Hematopoietic multipotent progenitor cell treated with erythropoietin and hydrocortisone succinate and interleukin-3 and kit ligand, for 17 days (in vitro differentiated cells): ENCODE measurements around the gene C2orf92.
"Not testable (repeated sequence)": the region's sequence is repeated elsewhere in the genome, so short reads cannot be mapped to it uniquely, and the experiment has no call there.

Experiments used
- DNase-seq: peaks from one replicate; pipeline ENCODE4 v3.0.0-alpha.2; 2015; ENCODE audit warnings: low spot score

Gene C2orf92

GRCh38 chr2:97660044-97660774, 9.3 kb upstream of the C2orf92 start:
- no peak for DNase-seq

GRCh38 chr2:97660775-97661389, 8.6 kb upstream of the C2orf92 start:
- no peak for DNase-seq

GRCh38 chr2:97661927-97662326, 7.6 kb upstream of the C2orf92 start:
- DNase-seq: no peak

DNA sequence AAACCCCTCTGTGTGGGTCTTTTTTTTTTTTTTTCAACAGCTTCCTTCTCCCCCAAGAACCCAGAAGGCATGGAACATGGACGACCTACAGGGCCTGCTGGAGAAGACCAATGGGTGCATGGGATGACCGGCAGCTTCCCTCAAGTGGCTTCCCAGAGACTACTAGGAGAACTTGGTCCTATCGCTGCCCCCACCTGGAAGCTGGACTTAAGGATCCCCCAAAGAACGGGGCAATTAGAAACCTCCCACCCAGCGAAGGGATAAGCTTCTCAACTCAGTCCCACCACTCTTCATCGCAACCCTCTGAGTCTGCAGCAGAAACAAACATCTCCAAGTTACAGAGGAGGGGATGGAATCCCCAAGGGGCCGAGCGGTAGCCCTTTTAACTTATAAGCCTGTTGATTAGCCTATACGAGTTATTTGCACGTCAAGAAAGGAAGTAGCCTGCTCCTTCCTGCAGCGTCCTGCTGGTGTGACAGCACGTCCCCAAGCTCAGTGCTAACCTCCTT, 7.1 kb upstream of the C2orf92 start:
- DNase-seq: no peak

GRCh38 chr2:97662895-97663625, 6.5 kb upstream of the C2orf92 start:
- peak; percentile 25 for DNase-seq

- no peak for DNase-seq
These were observed 5.9 kb upstream of the C2orf92 start for GRCh38 chr2:97663626-97663961.

DNA sequence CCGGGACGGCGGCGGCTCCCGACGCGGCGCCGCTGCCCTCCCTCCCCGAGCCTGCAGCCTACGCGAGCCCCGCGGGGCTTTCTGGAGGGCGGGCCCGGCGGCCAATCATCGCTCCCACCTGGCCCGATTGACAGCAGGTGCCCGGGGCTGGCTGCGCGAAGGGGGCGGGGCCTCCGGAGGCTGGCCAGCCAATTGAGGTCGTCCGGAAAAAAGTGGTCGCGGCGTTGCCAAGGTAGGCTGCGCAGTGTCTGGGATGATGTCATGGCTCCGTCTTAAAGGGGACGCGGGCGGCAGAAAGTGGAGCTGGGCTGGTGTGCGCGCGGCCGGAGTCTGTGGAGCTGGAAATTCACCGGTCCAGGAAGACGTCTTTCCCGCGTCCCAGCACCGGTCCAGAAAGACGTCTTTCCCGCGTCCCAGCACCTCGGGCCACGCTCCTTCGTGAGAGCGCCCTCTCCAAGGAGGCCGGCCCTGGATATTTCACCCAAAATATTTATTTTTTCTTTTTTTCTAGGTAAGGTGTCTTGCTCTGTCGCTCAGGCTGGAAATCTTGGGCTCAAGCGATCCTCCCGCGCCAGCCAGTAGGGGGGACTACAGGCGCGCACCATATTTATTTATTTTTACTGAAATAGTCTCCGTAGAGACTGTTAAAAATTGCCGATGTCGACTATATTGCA, 5.4 kb upstream of the C2orf92 start, which contains the start of gene ACTR1B:
Gene ACTR1B (minus strand): TSS at position 83 of the 674 bp plus-strand sequence. CDS start 154 bp downstream, outside the sequence.
- DNase-seq: peak; percentile 95

DNA sequence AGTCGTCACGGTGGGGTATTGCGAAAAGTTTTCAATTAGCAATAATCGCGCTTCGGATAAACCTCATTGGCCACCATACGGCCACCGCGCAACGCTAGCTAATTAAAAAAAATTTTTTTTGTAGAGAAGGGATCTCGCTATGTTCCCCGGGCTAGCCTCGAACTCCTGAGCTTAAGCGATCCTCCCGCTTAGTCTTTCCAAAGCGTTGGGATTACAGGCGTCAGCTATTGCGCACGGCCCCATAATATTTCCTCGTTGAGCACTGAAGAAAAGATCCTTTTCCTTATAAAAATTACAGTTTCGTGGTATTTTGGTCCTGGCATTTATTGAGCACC, 4.9 kb upstream of the C2orf92 start:
- DNase-seq: no peak

GRCh38 chr2:97670471-97670870, 958 bp downstream of the C2orf92 start:
- no peak for DNase-seq

GRCh38 chr2:97671526-97671925, 2.0 kb downstream of the C2orf92 start:
- no peak for DNase-seq

DNA sequence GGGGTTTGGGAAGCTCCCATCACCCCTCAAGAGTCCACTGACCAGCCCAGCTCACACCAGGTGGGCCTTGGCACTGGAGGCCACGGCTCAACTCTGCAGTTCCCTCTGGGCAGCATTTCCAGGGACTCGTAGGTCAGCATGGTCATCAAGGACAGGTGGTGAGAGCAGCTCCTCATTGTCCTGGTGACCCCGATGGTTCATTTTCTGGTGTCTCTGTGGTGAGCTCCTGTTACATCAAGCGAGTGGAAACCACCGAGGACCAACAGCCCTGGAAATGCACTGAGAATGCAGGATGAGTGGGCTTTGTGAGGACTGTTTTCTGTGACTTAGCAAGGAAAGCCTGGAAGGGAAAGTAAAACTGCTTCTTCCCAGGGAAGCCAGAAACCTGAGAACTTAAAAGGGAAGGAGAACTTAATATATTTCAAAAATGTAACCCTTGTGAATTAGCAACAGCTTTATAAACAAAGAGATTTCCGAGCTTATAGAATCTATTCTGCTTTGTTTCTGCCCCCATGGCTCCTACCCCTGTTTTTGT, 3.2 kb downstream of the C2orf92 start:
- DNase-seq: not testable (repeated sequence)

GRCh38 chr2:97673182-97673914, 3.8 kb downstream of the C2orf92 start:
- DNase-seq: no peak

DNA sequence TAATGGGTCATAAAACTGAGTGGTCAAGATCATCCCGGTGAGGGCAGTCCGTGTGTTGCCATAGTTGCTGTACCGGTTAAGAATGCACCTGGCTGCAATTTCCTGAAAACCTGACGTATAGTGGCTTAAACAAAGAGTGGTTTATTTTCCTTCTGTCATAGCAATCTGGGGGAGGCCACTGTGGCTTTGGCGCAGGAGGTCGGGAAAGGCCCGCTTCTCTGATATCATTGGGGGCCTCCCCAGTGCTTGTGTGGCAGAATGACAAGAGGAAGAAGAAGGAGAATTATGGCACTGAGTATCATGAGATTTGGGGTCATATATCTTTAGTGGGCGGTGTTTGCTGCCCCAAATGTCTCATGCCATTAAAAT, 4.4 kb downstream of the C2orf92 start:
- DNase-seq: no peak

- no peak for DNase-seq
These were observed 6.1 kb downstream of the C2orf92 start for GRCh38 chr2:97675430-97676113.

- no peak for DNase-seq
These were observed 7.1 kb downstream of the C2orf92 start for GRCh38 chr2:97676620-97677019.

DNA sequence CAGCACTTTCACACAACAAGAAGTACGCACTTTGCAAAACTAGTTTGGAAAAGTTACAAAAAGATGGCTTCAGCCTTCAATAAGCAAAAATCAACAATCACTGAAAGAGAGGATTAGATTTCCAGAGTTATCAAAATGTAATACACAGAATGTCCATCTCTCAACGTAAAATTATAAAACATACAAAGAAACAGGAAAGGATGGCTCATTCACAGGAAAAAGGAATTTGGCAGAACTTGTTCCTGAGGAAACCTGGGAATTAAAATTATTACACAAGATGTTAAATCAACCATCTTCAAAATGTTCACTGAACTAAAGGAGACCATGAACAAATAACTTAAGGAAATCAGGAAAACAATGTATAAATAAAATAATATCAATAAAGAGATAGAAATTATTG, 8.0 kb downstream of the C2orf92 start:
- no peak for DNase-seq

GRCh38 chr2:97678298-97678697, 8.8 kb downstream of the C2orf92 start:
- DNase-seq: no peak

- DNase-seq: not testable (repeated sequence)
These were observed 17.7 kb downstream of the C2orf92 start for GRCh38 chr2:97687235-97687634.

DNA sequence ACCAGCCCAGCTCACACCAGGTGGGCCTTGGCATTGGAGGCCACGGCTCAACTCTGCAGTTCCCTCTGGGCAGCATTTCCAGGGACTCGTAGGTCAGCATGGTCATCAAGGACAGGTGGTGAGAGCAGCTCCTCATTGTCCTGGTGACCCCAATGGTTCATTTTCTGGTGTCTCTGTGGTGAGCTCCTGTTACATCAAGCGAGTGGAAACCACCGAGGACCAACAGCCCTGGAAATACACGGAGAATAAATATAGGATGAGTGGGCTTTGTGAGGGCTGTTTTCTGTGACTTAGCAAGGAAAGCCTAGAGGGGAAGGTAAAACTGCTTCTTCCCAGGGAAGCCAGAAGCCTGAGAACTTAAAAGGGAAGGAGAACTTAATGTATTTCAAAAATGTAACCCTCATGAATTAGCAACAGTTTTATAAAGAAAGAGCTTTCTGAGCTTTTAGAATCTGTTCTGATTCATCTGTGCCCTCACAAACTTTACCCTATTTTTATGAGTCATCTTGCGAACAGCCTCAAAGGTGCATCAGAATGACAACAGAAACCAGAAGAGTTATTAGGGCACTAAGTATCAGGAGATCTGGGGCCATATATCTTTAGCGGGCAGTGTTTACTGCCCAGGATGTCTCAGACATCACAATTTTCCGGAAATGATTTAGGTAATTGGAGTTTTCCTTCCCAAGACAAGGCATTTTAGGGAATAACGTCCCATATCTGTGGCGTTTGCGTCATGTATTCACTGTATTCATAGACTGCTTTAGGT, 18.7 kb downstream of the C2orf92 start:
- DNase-seq: no peak

DNA sequence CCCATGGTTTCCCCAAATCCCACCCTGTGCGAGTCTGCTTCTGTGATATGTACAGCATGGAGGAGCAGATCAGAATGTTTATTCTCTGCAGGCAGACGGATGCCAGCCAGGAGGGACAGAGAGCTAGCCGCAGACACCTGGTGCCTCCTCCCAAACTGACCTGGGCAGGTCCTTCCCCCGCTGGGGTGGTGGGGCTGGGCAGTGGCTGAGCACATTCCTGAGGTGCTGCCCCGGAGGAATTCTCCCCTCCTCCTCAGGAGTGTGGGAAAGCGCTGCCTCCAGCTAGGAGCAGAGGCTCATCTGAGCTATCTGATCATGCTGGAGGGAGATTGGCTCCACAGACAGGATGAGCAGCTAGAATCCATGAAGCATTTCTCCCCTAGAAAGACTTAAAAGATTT, 21.7 kb downstream of the C2orf92 start:
- no peak for DNase-seq
